ENCODE results near the gene PRKAR1B.

PRKAR1B gene

GRCh38 chr7:690478-691360 lies 36.4 kb downstream of the PRKAR1B start:
- no peak for DNase-seq

DNA sequence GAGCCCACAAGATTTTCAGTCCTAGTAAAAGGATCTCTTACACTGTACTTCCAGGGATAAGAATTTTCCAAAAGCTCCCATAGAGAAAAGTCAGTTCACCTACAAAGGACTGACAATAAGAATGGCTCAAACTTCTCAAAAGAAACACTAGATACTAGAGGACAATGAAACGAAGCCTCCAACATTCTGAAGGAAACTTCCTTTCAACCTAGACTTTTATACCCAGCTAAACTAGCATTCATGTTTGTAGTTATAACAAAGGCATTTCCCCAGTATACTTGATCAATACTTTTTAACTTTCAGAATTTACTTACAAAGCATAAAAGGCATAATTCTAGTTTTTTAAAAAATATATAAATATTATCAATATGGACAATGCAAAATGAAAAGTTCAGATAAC lies 41.5 kb downstream of the PRKAR1B start:
- DNase-seq: no peak

- DNase-seq: no peak
Observed at GRCh38 chr7:684416-684815, 42.7 kb downstream of the PRKAR1B start.

GRCh38 chr7:683526-684205 lies 43.4 kb downstream of the PRKAR1B start:
- no peak for DNase-seq

DNA sequence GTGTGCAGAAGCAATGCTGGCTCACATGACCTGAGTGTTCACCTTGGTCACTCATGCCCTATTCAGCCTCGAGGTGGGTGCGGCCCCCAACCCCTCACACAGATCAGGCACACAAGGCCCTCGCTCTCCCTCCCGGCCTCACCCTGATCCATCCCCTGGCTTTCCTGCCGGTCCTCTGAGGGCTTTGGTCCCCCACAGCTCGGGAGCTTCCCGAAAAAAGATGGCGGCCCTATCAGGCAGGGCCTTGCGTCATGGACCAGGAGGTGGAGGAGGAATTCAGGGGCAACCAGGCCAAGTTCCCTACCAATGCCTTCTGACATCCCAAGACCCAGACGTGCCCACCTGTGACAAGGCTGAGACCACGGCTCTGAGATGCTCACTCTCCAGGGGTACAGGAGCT lies 44.3 kb downstream of the PRKAR1B start:
- no peak for DNase-seq

DNA sequence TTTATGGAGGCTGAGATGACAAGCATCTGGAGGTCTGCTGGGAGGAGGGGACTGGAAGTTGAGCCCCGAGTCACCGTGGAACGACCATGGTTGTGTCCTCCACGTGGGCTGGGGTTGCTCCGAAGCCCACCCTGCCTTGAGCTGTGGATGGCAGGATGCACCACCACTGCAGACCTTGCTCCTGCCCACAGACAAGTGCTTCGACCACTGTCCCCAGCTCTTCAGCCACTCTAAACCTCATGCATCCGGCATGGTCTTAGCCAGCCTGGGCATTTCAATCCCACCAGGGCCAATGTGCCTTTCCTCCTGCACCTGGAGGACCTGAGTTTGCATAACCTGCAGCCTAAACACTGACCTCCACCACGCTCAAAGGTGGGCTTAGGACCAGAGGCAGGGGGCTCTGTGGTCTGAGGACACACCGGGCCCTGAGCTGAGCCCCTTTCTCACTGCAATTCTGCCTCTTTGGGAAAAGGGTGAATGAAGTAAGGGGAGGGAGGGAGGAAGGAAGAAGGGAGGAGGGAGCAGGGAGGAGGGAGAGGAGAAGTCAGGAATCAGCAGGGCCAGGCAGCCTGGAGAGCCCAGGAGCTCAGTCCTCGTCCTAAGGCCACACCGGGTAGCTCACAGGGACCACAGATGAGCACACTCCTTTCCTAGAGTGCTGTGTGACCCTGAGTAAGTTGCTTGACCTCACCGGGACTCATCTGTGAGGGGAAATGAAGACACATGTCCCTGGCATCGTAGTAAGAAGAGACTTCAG lies 45.4 kb downstream of the PRKAR1B start:
- DNase-seq: no peak

- no peak for DNase-seq
Observed at GRCh38 chr7:680411-681127, 46.5 kb downstream of the PRKAR1B start.

- DNase-seq: no peak
Observed at GRCh38 chr7:676972-677385, 50.1 kb downstream of the PRKAR1B start.

DNA sequence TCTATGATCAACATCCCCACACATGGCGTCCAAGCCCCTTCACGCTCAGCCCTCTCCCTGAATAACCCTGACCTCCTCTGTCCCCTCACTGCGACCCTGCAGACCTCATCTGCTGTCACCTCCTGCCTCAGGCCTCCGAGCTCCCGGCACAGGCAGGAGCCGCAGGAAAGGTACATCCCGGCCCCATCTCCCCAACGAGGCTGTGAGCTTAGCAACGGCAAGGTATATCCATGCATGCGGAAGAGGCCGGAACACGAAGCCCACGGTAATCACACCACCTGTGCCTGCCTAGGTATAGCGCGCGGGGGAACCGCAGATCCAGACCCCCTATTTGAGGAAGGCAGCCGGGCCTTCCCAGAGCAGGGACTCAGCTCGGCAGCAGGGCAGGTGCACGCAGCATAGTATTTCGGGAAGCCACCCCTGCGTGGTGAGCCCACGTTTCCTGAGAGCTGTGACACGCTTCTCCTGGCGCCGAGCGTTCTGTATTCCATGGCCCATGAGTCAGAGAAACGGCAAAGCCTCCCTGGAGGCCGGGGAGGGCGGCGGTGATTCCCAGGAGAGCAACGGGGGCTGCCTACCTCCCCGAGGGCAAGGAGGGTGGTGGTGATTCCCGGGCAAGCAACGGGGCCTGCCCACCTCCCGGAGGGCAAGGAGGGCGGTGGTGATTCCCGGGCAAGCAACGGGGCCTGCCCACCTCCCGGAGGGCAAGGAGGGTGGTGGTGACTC lies 50.7 kb downstream of the PRKAR1B start:
- DNase-seq: no peak

GRCh38 chr7:674454-675410 lies 52.3 kb downstream of the PRKAR1B start:
- no peak for DNase-seq

GRCh38 chr7:673681-674453 lies 53.2 kb downstream of the PRKAR1B start:
- no peak for DNase-seq

DNA sequence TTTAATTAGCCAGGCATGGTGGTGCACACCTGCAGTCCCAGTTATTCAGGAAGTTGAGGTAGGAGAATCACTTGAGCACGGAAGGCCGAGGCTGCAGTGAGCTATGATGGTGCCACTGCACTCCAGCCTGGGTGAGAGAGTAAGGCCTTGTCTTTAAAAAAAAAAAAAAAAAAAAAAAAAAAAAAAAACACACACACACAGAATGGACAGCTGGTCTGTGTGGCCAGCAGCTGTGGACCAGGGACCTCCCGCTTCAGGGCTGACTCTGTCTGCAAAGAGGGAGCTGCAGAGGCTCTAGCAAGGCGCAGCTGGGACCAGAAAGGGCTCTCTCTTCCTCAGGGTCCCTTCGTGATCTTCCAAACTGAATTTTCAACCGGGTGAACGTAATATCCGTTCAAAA lies 54.2 kb downstream of the PRKAR1B start:
- DNase-seq: no peak

GRCh38 chr7:671415-672042 lies 55.6 kb downstream of the PRKAR1B start:
- no peak for DNase-seq

DNA sequence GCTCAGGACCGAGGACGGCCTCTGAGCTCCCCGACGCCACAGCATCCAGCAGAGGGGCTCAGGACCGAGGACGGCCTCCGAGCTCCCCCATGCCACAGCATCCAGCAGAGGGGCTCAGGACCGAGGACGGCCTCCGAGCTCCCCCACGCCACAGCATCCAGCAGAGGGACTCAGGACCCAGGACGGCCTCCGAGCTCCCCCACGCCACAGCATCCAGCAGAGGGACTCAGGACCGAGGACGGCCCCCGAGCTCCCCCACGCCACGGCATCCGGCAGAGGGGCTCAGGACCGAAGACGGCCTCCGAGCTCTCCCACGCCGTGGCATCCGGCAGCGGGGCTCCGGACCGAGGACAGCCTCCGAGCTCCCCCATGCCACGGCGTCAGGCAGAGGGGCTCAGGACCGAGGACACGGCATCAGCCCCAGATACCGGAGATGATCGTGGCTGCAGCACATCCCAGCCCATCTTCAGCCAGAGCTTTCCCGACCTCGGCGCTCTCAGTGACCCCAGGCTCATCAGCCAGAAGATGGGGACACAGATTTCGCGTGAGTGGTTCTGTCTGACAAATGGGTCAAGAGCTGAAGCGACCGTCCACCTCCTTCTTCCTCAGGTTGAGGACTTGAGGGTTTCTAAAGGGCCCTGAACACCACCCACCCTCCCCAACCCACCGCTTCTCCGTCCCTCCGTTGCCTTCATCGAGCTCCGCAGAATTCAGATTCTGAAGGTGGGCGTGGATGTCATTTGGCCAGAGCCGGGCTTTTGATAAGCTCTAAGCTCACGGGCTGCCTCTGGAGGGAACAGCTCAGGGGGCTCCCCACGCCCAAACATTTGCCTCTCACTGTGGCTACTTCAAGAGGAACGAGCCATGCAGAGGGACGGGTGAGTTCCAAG lies 56.3 kb downstream of the PRKAR1B start:
- DNase-seq: no peak

DNA sequence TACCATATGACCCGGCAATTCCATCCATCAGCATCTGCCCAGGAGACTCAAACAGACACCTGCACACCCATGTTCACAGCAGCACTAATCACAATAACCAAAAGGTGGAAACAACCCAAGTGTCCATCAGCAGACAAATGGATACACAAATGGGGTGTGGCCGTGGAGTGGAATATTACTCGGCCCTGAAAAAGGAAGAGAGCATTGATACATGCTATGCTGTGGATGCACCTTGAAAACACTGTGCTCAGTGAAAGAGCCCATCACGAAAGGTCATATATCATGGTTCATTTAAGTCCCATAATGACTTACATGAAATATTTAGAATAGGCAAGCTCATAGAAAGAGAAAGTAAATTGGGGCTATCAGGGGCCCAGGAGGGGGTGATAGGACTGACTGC lies 58.1 kb downstream of the PRKAR1B start:
- no peak for DNase-seq

DNA sequence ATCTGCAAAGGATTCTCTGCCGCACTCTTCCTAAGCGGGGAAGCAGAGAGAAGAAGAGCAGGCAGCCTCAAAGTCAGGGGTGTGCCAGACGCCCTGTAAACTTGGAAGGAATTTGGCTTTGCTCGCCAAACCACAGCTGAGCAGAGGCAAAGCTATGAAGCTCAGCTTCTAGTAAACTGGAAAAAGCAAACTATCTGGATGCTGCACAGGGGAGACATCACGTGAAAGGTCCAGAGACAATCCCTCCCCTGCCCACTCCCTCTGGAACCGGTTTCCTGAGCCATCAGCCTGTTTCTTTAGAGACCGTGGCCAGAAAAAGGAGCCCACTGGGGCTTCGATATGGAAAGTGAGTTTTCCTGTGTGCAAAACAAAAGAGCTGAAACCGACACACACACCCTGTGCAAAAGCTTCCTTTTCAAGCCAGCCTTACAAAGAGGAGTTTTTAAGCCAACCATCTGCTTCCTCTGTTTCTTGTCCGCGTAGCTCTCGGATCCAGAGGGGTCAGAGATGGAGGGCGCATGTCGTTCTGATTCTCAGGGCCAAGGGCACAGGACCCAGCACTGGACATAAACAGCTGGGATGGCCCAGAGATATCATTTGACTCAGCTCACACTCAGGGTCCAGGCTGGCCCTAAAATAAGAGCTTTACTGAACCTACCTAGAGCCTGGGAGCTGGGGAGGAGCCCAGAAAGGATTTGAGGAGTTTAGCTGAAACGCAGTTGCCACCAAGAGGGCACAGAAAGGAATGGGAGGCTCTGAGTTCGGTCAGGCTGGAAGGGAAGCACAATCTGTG lies 58.7 kb downstream of the PRKAR1B start:
- DNase-seq: no peak

GRCh38 chr7:666454-667292 lies 60.4 kb downstream of the PRKAR1B start:
- DNase-seq: no peak
